DMS79 (cell line): Measurements from ENCODE around the gene ZFAND3.

Source experiments
- DNase-seq: peaks from one replicate; lab custom pipeline; 2025; lab: John Stamatoyannopoulos, UW

ZFAND3 gene

DNA sequence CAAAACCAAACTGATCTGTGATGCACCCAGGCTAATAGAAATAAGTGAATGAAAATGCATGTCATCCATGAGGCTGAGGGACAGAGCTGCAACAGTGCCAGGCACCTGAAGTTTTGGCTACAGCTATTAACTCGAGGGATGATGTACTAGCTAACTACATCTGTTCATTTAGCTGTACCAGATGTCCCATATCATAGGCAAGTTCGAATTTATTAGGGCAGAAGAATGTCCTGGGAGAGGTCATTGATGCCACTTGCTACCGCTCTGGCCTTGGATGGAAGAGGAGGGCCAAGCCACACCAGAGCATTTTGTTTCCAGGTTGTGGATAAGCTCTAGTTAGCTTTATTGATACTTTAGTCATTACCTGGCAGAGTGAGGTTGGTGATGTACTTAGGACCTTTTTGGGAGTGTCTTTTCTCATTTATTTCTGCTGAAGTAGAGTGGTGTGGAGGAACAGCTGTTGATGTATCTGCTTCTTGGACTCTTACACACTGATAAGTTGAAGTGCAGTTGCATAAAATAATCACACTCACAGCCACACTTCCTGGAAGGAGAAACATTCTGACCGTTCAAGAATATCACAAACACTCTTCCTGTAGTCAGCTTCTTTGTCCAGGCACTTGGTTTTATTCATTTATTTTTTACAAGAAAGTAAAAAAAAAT is 8.2 kb downstream of the ZFAND3 start:
- no peak for DNase-seq

- no peak for DNase-seq
Measured at GRCh38 chr6:37830225-37830624, 10.7 kb downstream of the ZFAND3 start.

DNA sequence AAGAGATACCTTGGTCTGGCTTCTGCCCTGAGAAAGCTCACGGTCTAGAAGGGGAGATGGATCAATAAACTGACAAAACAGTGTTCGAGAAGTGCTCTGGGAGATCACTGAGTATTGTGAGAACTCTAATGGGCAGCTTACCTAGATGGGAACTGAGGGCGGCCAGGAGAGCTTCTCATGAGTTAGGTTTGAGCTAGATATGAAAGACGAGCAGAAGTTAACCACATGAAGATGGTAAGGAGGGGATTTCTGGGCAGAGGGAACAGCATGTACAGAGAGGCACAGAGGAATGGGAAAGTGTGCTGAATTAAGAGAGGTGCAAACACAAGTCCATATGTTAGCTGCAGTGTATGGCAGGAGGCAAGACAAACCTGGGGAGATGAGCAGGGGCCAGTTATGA is 11.9 kb downstream of the ZFAND3 start:
- DNase-seq: no peak

DNA sequence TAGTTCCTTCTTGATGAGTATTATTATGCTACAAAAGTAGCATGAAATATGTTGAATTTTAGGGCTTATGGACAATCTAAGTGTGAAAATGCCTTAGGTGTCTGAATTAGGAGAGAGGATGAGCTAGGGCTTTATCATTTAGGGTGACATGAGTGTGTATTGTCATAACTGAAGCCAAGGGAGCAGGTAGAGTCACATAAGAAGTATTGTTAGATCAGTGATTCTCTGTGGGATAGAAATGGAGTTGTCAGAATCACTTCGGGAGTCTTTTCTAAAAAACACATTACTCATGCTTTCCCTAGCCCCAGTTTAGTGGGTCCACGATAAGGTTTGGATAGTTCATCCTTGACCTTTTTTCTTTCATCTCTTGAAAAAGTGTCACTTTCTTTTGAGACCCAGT is 16.4 kb downstream of the ZFAND3 start:
- no peak for DNase-seq

GRCh38 chr6:37838219-37838921 is 18.8 kb downstream of the ZFAND3 start:
- DNase-seq: no peak

- peak; percentile 10 for DNase-seq
Measured at GRCh38 chr6:37840143-37840939, 20.8 kb downstream of the ZFAND3 start.

GRCh38 chr6:37840940-37841300 is 21.4 kb downstream of the ZFAND3 start:
- no peak for DNase-seq

DNA sequence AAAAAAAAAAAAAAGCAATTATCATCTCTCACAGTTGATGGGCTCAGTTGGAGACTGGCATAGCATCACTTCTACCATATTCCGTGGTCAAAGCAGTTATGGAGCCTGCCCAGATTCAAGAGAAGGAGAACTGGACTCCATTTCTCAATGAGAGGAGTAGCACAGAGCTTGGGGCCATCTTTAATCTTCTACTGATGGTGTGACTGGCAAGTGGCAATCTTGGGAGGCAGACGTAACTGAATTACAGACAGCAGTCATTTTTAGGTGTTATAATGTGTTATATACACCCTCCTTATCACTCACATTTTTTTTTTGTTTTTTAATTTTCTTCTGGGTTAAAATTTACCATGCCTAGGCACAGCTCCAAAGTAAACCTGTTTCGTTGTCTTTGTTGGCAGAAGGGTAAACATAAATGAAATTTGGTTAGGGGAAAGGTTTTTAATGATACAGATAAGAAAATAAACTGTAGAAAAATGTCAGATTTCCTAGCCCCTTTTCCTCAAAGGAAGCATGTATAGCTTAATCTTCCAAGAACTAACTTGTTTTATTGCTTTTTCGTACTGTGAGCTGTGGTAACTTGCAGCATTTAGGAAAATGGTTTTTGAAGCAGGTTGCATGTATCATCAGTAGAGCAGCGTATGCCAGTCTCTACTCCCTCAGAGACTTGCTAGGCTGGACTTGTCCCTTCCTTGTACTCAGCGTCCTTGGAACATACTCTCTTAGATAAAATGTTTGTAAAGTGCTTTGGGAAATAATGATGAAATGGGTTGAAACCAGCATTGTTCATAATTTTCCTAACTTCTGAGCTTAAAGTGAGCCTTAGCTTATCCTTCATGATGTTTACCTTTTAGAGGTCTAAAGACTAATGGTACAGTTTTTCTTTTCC is 25.7 kb downstream of the ZFAND3 start:
- no peak for DNase-seq

DNA sequence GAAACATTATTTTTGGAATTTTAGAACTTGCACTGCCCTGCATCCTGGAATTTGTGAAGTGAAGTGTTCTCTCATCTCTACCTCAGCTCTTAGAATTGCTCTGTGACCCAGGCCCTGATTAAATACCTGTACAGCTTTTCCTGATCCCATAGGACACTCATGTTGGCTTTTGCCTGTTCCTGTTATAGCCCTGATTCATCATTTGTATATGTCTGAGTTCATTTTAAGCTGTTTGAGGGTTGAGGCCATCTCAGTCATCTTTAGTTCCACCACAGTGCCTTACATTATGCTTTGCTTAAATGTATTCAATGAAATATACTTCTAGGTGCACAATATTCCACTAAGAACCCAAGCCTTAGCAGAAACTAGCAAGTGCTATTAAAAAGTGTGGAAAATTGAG is 26.4 kb downstream of the ZFAND3 start:
- DNase-seq: no peak

DNA sequence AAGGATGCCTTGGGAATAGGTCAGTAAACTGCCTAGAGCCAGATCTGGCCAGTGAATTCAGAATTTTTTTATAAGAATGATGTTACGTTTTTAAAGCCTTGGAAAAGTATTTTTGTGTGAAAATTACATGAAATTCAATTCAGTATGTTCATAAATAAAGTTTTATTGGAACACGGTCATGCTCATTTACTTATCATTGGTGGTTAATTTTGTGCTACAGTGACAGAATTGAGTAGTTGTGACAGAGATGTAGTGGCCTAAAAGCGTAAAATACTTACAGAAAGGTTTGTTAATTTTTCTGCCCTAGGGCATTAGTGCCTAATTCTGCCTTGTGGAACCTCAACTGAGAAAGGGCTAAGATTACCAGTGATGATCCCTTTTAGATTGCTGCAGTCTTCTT is 28.2 kb downstream of the ZFAND3 start:
- no peak for DNase-seq

DNA sequence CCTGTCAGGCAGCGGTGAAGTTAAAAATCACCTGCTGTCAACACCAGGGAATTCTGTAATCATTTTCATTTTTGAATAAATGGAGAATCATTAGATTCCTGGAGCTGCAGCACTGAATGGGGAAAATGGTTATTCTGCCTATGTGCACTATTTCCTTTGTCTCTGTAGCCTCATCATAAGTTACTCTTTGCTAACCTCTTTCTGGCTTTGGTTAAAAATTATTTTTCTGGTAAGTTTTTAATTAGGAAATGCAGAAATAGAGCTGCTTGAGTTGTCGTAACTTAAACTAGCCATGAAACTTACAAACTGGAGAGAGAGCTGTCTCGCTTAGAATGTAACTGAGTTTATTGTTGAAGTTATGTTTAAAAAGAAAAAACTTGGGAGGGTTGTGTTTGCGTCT is 28.8 kb downstream of the ZFAND3 start:
- no peak for DNase-seq

- DNase-seq: no peak
Measured at GRCh38 chr6:37850260-37850659, 30.7 kb downstream of the ZFAND3 start.

DNA sequence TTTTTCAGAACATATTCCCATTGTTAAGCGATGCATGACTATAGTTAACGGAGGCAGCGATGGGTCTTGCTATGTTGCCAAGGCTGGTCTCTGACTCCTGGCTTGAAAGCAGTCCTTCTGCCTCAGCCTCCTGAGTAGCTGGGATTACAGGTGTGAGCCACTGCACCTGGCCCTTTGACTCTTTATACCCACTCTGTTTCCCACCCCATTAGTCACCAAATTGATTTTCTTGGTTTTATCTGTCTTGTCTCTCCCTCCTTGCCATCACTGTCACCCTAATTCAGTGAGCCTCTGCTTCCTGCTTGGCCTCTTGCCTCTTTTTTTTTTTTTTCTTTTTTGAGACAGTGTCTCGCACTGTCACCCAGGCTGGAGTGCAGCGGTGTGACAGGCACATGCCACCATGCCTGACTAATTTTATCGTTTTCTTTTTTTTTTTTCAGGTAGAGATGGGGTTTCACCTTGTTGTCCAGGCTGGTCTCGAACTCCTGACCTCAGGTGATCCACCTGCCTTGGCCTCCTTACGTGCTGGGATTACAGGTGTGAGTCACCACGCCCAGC is 31.3 kb downstream of the ZFAND3 start:
- no peak for DNase-seq

DNA sequence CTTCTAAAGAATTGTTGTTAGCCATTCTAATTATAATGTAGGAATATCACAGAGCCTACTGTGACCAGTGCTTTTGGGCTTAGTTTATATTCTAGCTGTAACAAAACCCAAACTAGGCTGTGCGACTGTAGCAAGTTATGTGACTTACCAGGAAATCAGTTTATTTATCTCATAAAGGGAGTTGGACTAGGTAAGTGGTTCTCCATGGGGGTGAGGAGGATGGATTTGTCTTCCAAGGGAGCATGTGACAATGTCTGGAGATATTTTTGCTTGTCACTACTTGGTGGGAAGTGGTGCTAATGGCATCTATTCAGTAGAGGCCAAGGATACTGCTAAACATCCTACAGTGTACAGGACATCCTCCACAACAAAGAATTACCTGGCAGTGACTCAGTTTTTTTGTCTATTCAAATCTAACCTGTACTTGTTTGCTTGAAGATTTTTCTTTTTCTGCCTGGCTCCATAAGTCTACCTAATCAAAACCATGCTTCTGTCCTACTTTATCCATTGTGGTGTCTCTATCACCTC is 32.5 kb downstream of the ZFAND3 start:
- no peak for DNase-seq

- DNase-seq: no peak
Measured at GRCh38 chr6:37856285-37856684, 36.8 kb downstream of the ZFAND3 start.

- no peak for DNase-seq
Measured at GRCh38 chr6:37858363-37858762, 38.8 kb downstream of the ZFAND3 start.

- DNase-seq: no peak
Measured at GRCh38 chr6:37860226-37860839, 40.8 kb downstream of the ZFAND3 start.

DNA sequence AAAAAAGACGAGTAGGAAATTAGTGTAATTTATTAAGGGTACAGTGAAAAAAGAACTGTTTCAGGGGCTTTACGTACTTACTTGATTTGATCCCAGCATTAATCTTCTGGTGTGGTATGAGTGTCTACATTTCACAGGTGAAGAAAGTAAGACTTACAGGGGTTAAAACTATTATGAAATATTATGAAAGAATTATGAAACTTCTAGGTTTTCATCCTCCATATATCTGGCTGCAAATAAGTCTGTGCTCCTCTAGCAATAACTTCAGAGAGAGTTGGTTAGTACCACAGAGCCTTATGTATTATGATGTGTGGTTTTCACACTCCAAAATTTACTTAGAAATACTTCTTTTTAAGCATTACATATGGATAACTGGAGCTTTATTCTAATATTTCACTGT is 41.9 kb downstream of the ZFAND3 start:
- no peak for DNase-seq

GRCh38 chr6:37862430-37862829 is 42.9 kb downstream of the ZFAND3 start:
- DNase-seq: no peak

- DNase-seq: no peak
Measured at GRCh38 chr6:37862992-37863391, 43.5 kb downstream of the ZFAND3 start.

DNA sequence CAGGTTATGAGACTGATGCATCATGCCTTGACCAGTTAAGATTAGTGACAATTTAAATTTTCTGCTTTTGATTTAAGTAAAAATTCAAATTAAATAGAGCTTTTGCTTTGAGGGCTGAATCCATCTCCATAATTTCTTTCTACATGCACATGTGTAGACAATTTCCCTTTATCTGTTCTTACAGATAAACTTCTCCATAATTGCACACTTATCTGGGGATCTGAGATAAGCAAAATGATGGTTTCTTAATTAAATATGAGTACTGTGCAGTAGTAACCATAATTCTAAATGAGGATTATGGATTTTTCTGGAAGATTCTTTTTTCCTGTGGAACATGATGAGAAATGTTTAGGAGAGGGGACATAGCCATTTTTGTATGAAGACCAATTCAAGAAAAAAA is 44.7 kb downstream of the ZFAND3 start:
- DNase-seq: no peak
